HCT116 (cell line): Measurements from ENCODE around the gene CAP1. TPM values are rescaled to one million over a fixed set of nuclear protein-coding genes. Genes with fewer than 3 reads are reported as not detected.
"Not testable (repeated sequence)": the region's sequence is repeated elsewhere in the genome, so short reads cannot be mapped to it uniquely, and the experiment has no call there.

Source experiments
- ATAC-seq: fragments of 200-7000 bp; cut with Tn5 transposase; 2 replicates; pipeline ENCODE4 v1.9.1; 2020; ENCODE audit warnings: mild to moderate bottlenecking, moderate library complexity
- BruUV-seq: library from RNA; stranded (reverse); fragments of 400-500 nt; replicated peaks from 2 replicates; lab custom pipeline; 2021; lab: Mats Ljungman, UMichigan
- CTCF ChIA-PET: fragments of 300-600 bp; sonication (Branson Sonifier 250); formaldehyde crosslinking; loops from one replicate; lab custom pipeline; 2021; ENCODE audit warnings: antibody characterized with exemption; lab: Charles Lee
- POLR2A ChIA-PET: fragments of 300-600, 350-600 bp; sonication (Branson Sonifier 250); formaldehyde crosslinking; loops from one replicate; lab custom pipeline; 2021; ENCODE audit warnings: antibody characterized with exemption; lab: Charles Lee
- RAD21 ChIA-PET, 2 experiments: fragments of 300-600 bp; sonication (Branson Sonifier 250); formaldehyde crosslinking; loops; one replicate each; lab custom pipeline; 2023; ENCODE audit warnings: low total read pairs in 2 of 2; ENCODE audit not compliant: uncharacterized antibody in 2 of 2, unreplicated experiment in 2 of 2, low non-redundant PET in 1 of 2; lab: Charles Lee
- DNase-seq: peaks from one replicate; pipeline ENCODE4 v3.0.0-alpha.2; 2010; ENCODE audit warnings: low read depth, low spot score
- H2AFZ ChIP-seq: fragments of 200-600 bp; shearing (Covaris generic), sonication (generic); 2 replicates; pipeline ENCODE4 v1.6.1; 2017; ENCODE audit warnings: low read depth, mixed run types, mixed read lengths, antibody characterized with exemption, low read length; ENCODE audit not compliant: poor library complexity, severe bottlenecking
- H3K27ac ChIP-seq: 2 replicates; pipeline ENCODE4 v1.5.1; 2012; ENCODE audit warnings: low read depth, low read length
- H3K27me3 ChIP-seq: fragments of 200-600 bp; sonication (generic); 2 replicates; pipeline ENCODE4 v1.6.1; 2016; ENCODE audit warnings: mixed run types, low read length, mixed read lengths; ENCODE audit not compliant: insufficient read depth
- H3K36me3 ChIP-seq, 2 experiments: fragments of 200-500 bp in 1 of 2; fragments of 200-600 bp in 1 of 2; sonication (Bioruptor generic) in 1 of 2; sonication (generic) in 1 of 2; 2 replicates each; pipeline versions ENCODE4 v1.5.1 to v1.6.1; 2014 to 2016; ENCODE audit warnings: low read length in 2 of 2, inconsistent platforms in 1 of 2, mixed read lengths in 1 of 2, mixed run types in 1 of 2; ENCODE audit not compliant: insufficient read depth in 2 of 2, control insufficient read depth in 1 of 2
- H3K4me1 ChIP-seq, 2 experiments: fragments of 200-600 bp in 1 of 2; sonication (generic) in 1 of 2; 2 replicates each; pipeline versions ENCODE4 v1.5.1 to v1.6.1; 2012 to 2017; ENCODE audit warnings: low read length in 2 of 2, inconsistent platforms in 1 of 2, mild to moderate bottlenecking in 1 of 2, mixed read lengths in 1 of 2, mixed run types in 1 of 2, moderate library complexity in 1 of 2; ENCODE audit not compliant: insufficient read depth in 2 of 2, control insufficient read depth in 1 of 2
- H3K4me2 ChIP-seq: fragments of 200-600 bp; sonication (generic); 2 replicates; pipeline ENCODE4 v1.6.1; 2017; ENCODE audit warnings: mixed run types, low read length, mixed read lengths
- H3K4me3 ChIP-seq, 2 experiments: fragments of 200-600 bp in 1 of 2; sonication (generic) in 1 of 2; replicated peaks in 1 of 2; 2 replicates each; pipeline ENCODE4 v1.5.1; 2011 to 2016; ENCODE audit warnings: low read length in 2 of 2, control low read depth in 1 of 2, low read depth in 1 of 2, mild to moderate bottlenecking in 1 of 2, mixed read lengths in 1 of 2, mixed run types in 1 of 2
- H3K79me2 ChIP-seq: fragments of 200-600 bp; sonication (generic); 2 replicates; pipeline ENCODE4 v1.6.1; 2017; ENCODE audit warnings: mild to moderate bottlenecking, mixed run types, low read length, moderate library complexity, mixed read lengths; ENCODE audit not compliant: insufficient read depth
- H3K9ac ChIP-seq: fragments of 200-600 bp; sonication (generic); 2 replicates; pipeline ENCODE4 v1.6.1; 2016; ENCODE audit warnings: low read length, mixed read lengths
- H3K9me2 ChIP-seq: fragments of 200-600 bp; sonication (generic), shearing (Covaris generic); 2 replicates; pipeline ENCODE4 v1.6.1; 2017; ENCODE audit warnings: mixed run types, mild to moderate bottlenecking, moderate library complexity; ENCODE audit not compliant: insufficient read depth
- H3K9me3 ChIP-seq, 2 experiments: fragments of 200-500 bp in 1 of 2; fragments of 200-600 bp in 1 of 2; sonication (Bioruptor generic) in 1 of 2; sonication (generic) in 1 of 2; 2 replicates each; pipeline ENCODE4 v1.6.1; 2014 to 2017; ENCODE audit warnings: low read length in 2 of 2, mixed read lengths in 2 of 2, inconsistent platforms in 1 of 2, low read depth in 1 of 2, mild to moderate bottlenecking in 1 of 2, mixed run types in 1 of 2, moderate library complexity in 1 of 2; ENCODE audit not compliant: control insufficient read depth in 1 of 2, insufficient read depth in 1 of 2
- H4K20me1 ChIP-seq: fragments of 200-600 bp; sonication (generic), shearing (Covaris generic); 2 replicates; pipeline ENCODE4 v1.6.1; 2017; ENCODE audit warnings: mixed run types, mild to moderate bottlenecking, moderate library complexity; ENCODE audit not compliant: insufficient read depth
- CBX3 ChIP-seq: IDR thresholded peaks from 2 replicates; pipeline ENCODE4 v1.6.1; 2012; ENCODE audit warnings: low read depth
- CEBPB ChIP-seq: IDR thresholded peaks from 2 replicates; pipeline ENCODE4 v1.6.1; 2012; ENCODE audit warnings: low read depth
- ELF1 ChIP-seq: IDR thresholded peaks from 2 replicates; pipeline ENCODE4 v1.6.1; 2012; ENCODE audit warnings: low read depth, borderline replicate concordance
- EZH2 ChIP-seq: fragments of 200-600 bp; sonication (generic); IDR thresholded peaks from 2 replicates; pipeline ENCODE4 v1.6.1; 2017; ENCODE audit warnings: antibody characterized with exemption, mixed run types
- FOSL1 ChIP-seq: IDR thresholded peaks from 2 replicates; pipeline ENCODE4 v1.6.1; 2012; ENCODE audit warnings: low read depth
- MAX ChIP-seq: IDR thresholded peaks from 2 replicates; pipeline ENCODE4 v1.6.1; 2012
- POLR2A ChIP-seq: IDR thresholded peaks from 2 replicates; pipeline ENCODE4 v1.7.0; 2011; ENCODE audit warnings: borderline replicate concordance; ENCODE audit not compliant: insufficient read depth, insufficient read length; ENCODE audit errors: extremely low read depth
- RAD21 ChIP-seq: IDR thresholded peaks from 2 replicates; pipeline ENCODE4 v1.6.1; 2012; ENCODE audit warnings: low read depth, mild to moderate bottlenecking
- SIN3A ChIP-seq: IDR thresholded peaks from 2 replicates; pipeline ENCODE4 v1.6.1; 2012; ENCODE audit warnings: low read depth
- SP1 ChIP-seq: IDR thresholded peaks from 2 replicates; pipeline ENCODE4 v1.6.1; 2012; ENCODE audit warnings: low read depth
- TCF7L2 ChIP-seq: IDR thresholded peaks from 2 replicates; pipeline ENCODE4 v1.7.0; 2011; ENCODE audit warnings: borderline replicate concordance, inconsistent platforms; ENCODE audit not compliant: insufficient read depth, insufficient read length; ENCODE audit errors: extremely low read depth
- ZNF274 ChIP-seq: fragments of 200-500 bp; sonication (Bioruptor generic); IDR thresholded peaks from 2 replicates; pipeline ENCODE4 v1.6.1; 2014; ENCODE audit warnings: mild to moderate bottlenecking, low read depth, low read length, inconsistent platforms
- intact Hi-C: fragments of 100-400 bp; cut with micrococcal nuclease; formaldehyde crosslinking; loops from 2 replicates; pipeline ENCODE4 v1.10.0; 2022
- total RNA-seq: library from RNA; stranded (reverse); gene quantifications from one replicate; pipeline ENCODE4 v1.2.1, GENCODE V29; 2021; ENCODE audit not compliant: unreplicated experiment
- TF ChIP-seq, protein P1 (sequence below), 3 experiments: fragments of 200-600 bp in 1 of 3; sonication (generic) in 1 of 3; IDR thresholded peaks in 2 of 3; conservative IDR thresholded peaks in 1 of 3; 2 replicates each; pipeline ENCODE4 v1.5.1; 2012 to 2017; ENCODE audit warnings: low read depth in 2 of 3, low read length in 2 of 3, antibody characterized with exemption in 1 of 3, borderline replicate concordance in 1 of 3, control low read depth in 1 of 3, mild to moderate bottlenecking in 1 of 3, mixed read lengths in 1 of 3, mixed run types in 1 of 3, moderate library complexity in 1 of 3; ENCODE audit not compliant: insufficient read depth in 1 of 3
- TF ChIP-seq, protein P2 (sequence below): IDR thresholded peaks from 2 replicates; pipeline ENCODE4 v1.6.1; 2012
- TF ChIP-seq, protein P3 (sequence below): IDR thresholded peaks from 2 replicates; pipeline ENCODE4 v1.6.1; 2011; ENCODE audit warnings: mild to moderate bottlenecking, low read length, moderate library complexity; ENCODE audit not compliant: insufficient replicate concordance; ENCODE audit errors: extremely low read depth

Gene CAP1
- total RNA-seq, 1 experiment from 2014 or later, result 274 TPM

DNA sequence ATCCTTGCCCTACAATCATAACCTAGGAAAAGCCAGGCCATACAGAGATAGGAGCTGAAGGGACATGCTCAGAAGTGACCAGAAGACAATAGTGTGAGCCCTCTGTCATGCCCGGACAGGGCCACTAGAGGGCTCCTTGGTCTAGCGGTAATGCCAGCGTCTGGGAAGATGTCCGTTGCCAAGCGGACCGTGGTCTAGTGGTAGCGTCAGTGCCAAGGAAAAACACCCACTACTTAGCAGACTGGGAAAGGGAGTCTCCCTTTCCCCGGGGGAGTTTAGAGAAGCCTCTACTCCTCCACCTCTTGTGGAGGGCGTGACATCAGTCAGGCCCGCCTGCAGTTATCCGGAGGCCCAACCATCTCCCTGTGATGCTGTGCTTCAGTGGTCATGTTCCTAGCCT is 44.2 kb downstream of the CAP1 start:
- H3K4me3 ChIP-seq, H3K9me2 ChIP-seq, H3K9ac ChIP-seq, DNase-seq, H3K4me2 ChIP-seq, BruUV-seq, H3K79me2 ChIP-seq, H3K27ac ChIP-seq, H3K4me1 ChIP-seq, H2AFZ ChIP-seq, POLR2A ChIA-PET, H4K20me1 ChIP-seq, H3K27me3 ChIP-seq, H3K9me3 ChIP-seq: not testable (repeated sequence)
- intact Hi-C loops, result loop anchor here (1.0 to 5.0 kb wide), 2 partner anchors 58 to 254 kb away; no protein-coding TSS in a partner anchor
- peak; percentile 55; the same call in 1 of the 2 replicates for ATAC-seq
- ChIA-PET CTCF (interaction anchor here (1.2 to 4.1 kb wide), 4 partner anchors 59 to 320 kb away, joined by 4 to 44 read pairs (median 9); no protein-coding TSS in a partner anchor), RAD21 (interaction anchor here (1.0 to 1.4 kb wide), 2 partner anchors 254 kb away, joined by 3 to 4 read pairs; no protein-coding TSS in a partner anchor)
- TF ChIP-seq, protein P1, sequence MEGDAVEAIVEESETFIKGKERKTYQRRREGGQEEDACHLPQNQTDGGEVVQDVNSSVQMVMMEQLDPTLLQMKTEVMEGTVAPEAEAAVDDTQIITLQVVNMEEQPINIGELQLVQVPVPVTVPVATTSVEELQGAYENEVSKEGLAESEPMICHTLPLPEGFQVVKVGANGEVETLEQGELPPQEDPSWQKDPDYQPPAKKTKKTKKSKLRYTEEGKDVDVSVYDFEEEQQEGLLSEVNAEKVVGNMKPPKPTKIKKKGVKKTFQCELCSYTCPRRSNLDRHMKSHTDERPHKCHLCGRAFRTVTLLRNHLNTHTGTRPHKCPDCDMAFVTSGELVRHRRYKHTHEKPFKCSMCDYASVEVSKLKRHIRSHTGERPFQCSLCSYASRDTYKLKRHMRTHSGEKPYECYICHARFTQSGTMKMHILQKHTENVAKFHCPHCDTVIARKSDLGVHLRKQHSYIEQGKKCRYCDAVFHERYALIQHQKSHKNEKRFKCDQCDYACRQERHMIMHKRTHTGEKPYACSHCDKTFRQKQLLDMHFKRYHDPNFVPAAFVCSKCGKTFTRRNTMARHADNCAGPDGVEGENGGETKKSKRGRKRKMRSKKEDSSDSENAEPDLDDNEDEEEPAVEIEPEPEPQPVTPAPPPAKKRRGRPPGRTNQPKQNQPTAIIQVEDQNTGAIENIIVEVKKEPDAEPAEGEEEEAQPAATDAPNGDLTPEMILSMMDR (IDR thresholded peaks at IDR 0.05 in 2 of 3, conservative IDR thresholded peaks at IDR 0.05 in 1 of 3; ENCODE audit: borderline replicate concordance in 1 of 3, insufficient read depth in 1 of 3, low read depth in 2 of 3, low read length in 2 of 3), result peak; percentile 46 to 65 (median 65); a peak in 5 of 6 replicates
- TF ChIP-seq RAD21, result peak; percentile 76
- H3K36me3 ChIP-seq, result peaks cover 27 to 31% of the 10 kb centered on the region in 2 experiments; a peak in 3 of 4 replicates

DNA sequence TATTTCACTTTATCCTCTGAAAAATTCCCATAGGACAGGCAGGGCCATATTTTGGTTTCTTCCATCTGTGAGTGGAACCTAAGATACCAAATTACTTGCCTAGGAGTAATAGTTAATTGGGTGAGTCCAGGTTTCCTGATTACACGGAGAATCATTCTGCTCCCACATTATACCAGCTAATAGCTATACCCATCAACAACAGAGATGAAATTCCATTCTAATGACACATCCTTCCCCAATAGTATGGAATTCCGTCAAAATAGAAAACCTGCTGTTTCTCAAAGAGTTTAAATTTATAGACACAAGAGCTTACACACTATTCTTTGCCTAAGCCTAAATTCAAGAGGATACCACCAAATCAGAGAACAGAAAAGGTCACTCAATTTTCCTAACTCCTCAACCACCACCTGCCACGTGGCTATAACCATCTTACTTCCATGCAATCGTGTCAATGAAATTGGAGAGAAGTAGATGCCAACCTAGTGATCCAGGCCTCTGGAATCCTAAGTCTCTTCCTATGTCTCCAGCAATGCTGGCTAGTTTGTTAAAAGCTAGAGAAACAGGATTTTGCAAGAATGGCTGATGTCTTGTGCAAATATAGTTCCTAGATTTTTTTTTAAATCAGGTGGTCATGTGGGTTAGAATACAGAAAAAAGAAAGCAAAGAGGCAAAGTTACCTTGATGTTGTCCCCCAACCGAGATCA is 50.3 kb downstream of the CAP1 start:
- CTCF ChIA-PET, result interaction anchor here (0.7 kb wide), 1 partner anchor 859 kb away, joined by 3 read pairs; no protein-coding TSS in a partner anchor
- POLR2A ChIA-PET, result no interaction called here
- intact Hi-C loops, result no loop called here

More for the DNA sequence above, 50.3 kb downstream of the CAP1 start:
- Histone ChIP-seq H3K9ac (no peak overlapping the region), H3K9me3 (no peaks in the 10 kb centered on the region), H2AFZ (no peak overlapping the region), H3K4me1 (peaks cover under 1 to 2% of the 10 kb centered on the region in 2 experiments; a peak in 1 of 4 replicates), H3K4me3 (no peak overlapping the region), H3K36me3 (peaks cover 30 to 34% of the 10 kb centered on the region in 2 experiments), H3K4me2 (no peak overlapping the region), H3K27me3 (no peaks in the 10 kb centered on the region), H3K27ac (no peak overlapping the region)
- DNase-seq, result no peak
- RAD21 ChIA-PET, result no interaction called here
- TF ChIP-seq POLR2A, result no peak
- TF ChIP-seq CBX3, result no peak
- no peak for TF ChIP-seq TCF7L2
- TF ChIP-seq ELF1, result no peak
- TF ChIP-seq ZNF274, result no peak
- no peak for TF ChIP-seq CEBPB
- TF ChIP-seq, protein P2, sequence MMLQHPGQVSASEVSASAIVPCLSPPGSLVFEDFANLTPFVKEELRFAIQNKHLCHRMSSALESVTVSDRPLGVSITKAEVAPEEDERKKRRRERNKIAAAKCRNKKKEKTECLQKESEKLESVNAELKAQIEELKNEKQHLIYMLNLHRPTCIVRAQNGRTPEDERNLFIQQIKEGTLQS, result no peak
- no peak for TF ChIP-seq EZH2
- no peak for TF ChIP-seq FOSL1
- no peak for TF ChIP-seq SIN3A
- TF ChIP-seq MAX, result no peak
- TF ChIP-seq, protein P3, sequence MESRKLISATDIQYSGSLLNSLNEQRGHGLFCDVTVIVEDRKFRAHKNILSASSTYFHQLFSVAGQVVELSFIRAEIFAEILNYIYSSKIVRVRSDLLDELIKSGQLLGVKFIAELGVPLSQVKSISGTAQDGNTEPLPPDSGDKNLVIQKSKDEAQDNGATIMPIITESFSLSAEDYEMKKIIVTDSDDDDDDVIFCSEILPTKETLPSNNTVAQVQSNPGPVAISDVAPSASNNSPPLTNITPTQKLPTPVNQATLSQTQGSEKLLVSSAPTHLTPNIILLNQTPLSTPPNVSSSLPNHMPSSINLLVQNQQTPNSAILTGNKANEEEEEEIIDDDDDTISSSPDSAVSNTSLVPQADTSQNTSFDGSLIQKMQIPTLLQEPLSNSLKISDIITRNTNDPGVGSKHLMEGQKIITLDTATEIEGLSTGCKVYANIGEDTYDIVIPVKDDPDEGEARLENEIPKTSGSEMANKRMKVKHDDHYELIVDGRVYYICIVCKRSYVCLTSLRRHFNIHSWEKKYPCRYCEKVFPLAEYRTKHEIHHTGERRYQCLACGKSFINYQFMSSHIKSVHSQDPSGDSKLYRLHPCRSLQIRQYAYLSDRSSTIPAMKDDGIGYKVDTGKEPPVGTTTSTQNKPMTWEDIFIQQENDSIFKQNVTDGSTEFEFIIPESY, result no peak
- TF ChIP-seq SP1, result no peak
- TF ChIP-seq, all 23 proteins: peak for 0
- Histone ChIP-seq H4K20me1 (no peaks in the 10 kb centered on the region), H3K79me2 (peaks cover 35% of the 10 kb centered on the region), H3K9me2 (no peaks in the 10 kb centered on the region)
- ATAC-seq, result no peak
- BruUV-seq, result no TSS peak
